K562 (cell line): ENCODE measurements around the gene SPRTN. TPM values are rescaled to one million over a fixed set of nuclear protein-coding genes. Genes with fewer than 3 reads are reported as not detected.

Experiments used
- ATAC-seq: fragments of 200-7000 bp; cut with Tn5 transposase; 3 replicates; pipeline ENCODE4 v1.9.1; 2020; ENCODE audit warnings: moderate library complexity
- BruUV-seq: library from RNA; stranded (reverse); fragments of 400-500 nt; replicated peaks from 2 replicates; lab custom pipeline; 2021; lab: Mats Ljungman, UMichigan
- CTCF ChIA-PET: fragments of 300-600 bp; formaldehyde crosslinking; extraction: SDS; loops from one replicate; lab custom pipeline; 2021; ENCODE audit warnings: low intra/inter-chr PET ratio; lab: Yijun Ruan, JAX
- POLR2A ChIA-PET: fragments of 300-600, 350-650 bp; sonication (Branson Sonifier 250); formaldehyde crosslinking; extraction: SDS; loops from one replicate; lab custom pipeline; 2021; ENCODE audit warnings: antibody characterized with exemption, inconsistent platforms; lab: Yijun Ruan, JAX
- DNase-seq, 4 experiments: peaks; one replicate each; pipeline versions ENCODE4 v3.0.0 to v3.0.0-alpha.2; 2011 to 2018; ENCODE audit warnings: low spot score in 3 of 4, mixed read lengths in 3 of 4; ENCODE audit errors: extremely low read depth in 1 of 4
- FAIRE-seq: peaks from 2 replicates; lab custom pipeline; 2011; peaks lifted over from hg19 to GRCh38; lab: Jason Lieb, UNC
- H2AFZ ChIP-seq: 2 replicates; pipeline ENCODE4 v1.6.0; 2011; ENCODE audit warnings: low read depth, low read length, control low read depth, inconsistent platforms
- H3K27ac ChIP-seq: fragments of 200-600 bp; 3 replicates; pipeline ENCODE4 v1.8.0; 2011; ENCODE audit warnings: low read depth, mild to moderate bottlenecking, control low read depth, inconsistent platforms, low read length, moderate library complexity, mixed read lengths; ENCODE audit errors: extremely low read depth
- H3K27me3 ChIP-seq, 2 experiments: fragments of 300-600 bp in 1 of 2; 2 replicates in 1 of 2; 3 replicates in 1 of 2; pipeline versions ENCODE4 v1.6.0 to v1.8.0; 2011; ENCODE audit warnings: inconsistent platforms in 2 of 2, low read length in 2 of 2, mild to moderate bottlenecking in 1 of 2, mixed read lengths in 1 of 2, moderate library complexity in 1 of 2; ENCODE audit not compliant: control insufficient read depth in 2 of 2, insufficient read depth in 2 of 2
- H3K36me3 ChIP-seq: fragments of 300-600 bp; 3 replicates; pipeline ENCODE4 v1.8.0; 2011; ENCODE audit warnings: mild to moderate bottlenecking, low read length, inconsistent platforms; ENCODE audit not compliant: control insufficient read depth, insufficient read depth
- H3K4me1 ChIP-seq, 2 experiments: fragments of 200-600 bp in 1 of 2; replicated peaks in 1 of 2; 2 replicates in 1 of 2; 3 replicates in 1 of 2; pipeline versions ENCODE4 v1.5.1 to v1.8.0; 2011; ENCODE audit warnings: inconsistent platforms in 2 of 2, low read length in 2 of 2, mild to moderate bottlenecking in 1 of 2, mixed read lengths in 1 of 2, moderate library complexity in 1 of 2; ENCODE audit not compliant: control insufficient read depth in 2 of 2, insufficient read depth in 2 of 2
- H3K4me2 ChIP-seq: 2 replicates; pipeline ENCODE4 v1.6.1; 2011; ENCODE audit warnings: low read length, control low read depth, inconsistent platforms, mixed read lengths; ENCODE audit not compliant: insufficient read depth
- H3K4me3 ChIP-seq: fragments of 200-600 bp; sonication (generic), shearing (Covaris generic); 2 replicates; pipeline ENCODE4 v1.5.1; 2016; ENCODE audit warnings: control low read depth, inconsistent platforms
- H3K79me2 ChIP-seq: fragments of 200-600 bp; 3 replicates; pipeline ENCODE4 v1.8.0; 2011; ENCODE audit warnings: low read length, inconsistent platforms; ENCODE audit not compliant: control insufficient read depth, insufficient read depth
- H3K9ac ChIP-seq, 2 experiments: 2 replicates each; pipeline versions ENCODE4 v1.6.0 to v1.6.1; 2011; ENCODE audit warnings: low read depth in 2 of 2, low read length in 2 of 2, control low read depth in 1 of 2, inconsistent platforms in 1 of 2, mild to moderate bottlenecking in 1 of 2, mixed read lengths in 1 of 2; ENCODE audit not compliant: insufficient read depth in 1 of 2
- H3K9me1 ChIP-seq: one replicate; pipeline ENCODE4 v1.6.0; 2011; ENCODE audit warnings: inconsistent platforms, mild to moderate bottlenecking, low read length, moderate library complexity; ENCODE audit not compliant: control insufficient read depth, insufficient read depth
- H3K9me3 ChIP-seq: replicated peaks from 2 replicates; pipeline ENCODE4 v1.5.1; 2011; ENCODE audit warnings: low read depth, low read length, inconsistent platforms; ENCODE audit not compliant: control insufficient read depth, insufficient read depth
- H4K20me1 ChIP-seq: replicated peaks from 2 replicates; pipeline ENCODE4 v1.6.1; 2011; ENCODE audit warnings: low read length, inconsistent platforms, mixed read lengths; ENCODE audit not compliant: control insufficient read depth, insufficient read depth
- BDP1 ChIP-seq: IDR thresholded peaks from 3 replicates; pipeline ENCODE4 v1.6.1; 2011; ENCODE audit not compliant: insufficient read length, insufficient read depth
- BRD9 ChIP-seq: fragments of 450-650 bp; IDR thresholded peaks from 2 replicates; pipeline ENCODE4 v1.6.1; 2018; ENCODE audit warnings: low read depth; ENCODE audit not compliant: partially characterized antibody
- CTBP1 ChIP-seq: fragments of 450-650 bp; IDR thresholded peaks from 2 replicates; pipeline ENCODE4 v1.6.1; 2016; ENCODE audit warnings: borderline replicate concordance
- FOXM1 ChIP-seq, 2 experiments: fragments of 450-650 bp in 1 of 2; sonication (generic) in 1 of 2; formaldehyde crosslinking in 1 of 2; IDR thresholded peaks; 2 replicates each; pipeline versions ENCODE4 v1.6.1 to v1.9.0; 2017 to 2022; ENCODE audit warnings: low read depth in 2 of 2, mild to moderate bottlenecking in 2 of 2, missing genetic modification reagents in 1 of 2, moderate library complexity in 1 of 2
- GTF2E2 ChIP-seq: fragments of 200-800 bp; sonication (Bioruptor generic); IDR thresholded peaks from 2 replicates; pipeline ENCODE4 v1.6.1; 2016; ENCODE audit warnings: missing genetic modification characterization, missing compliant biosample characterization
- HDGF ChIP-seq: fragments of 450-650 bp; IDR thresholded peaks from 2 replicates; pipeline ENCODE4 v1.6.1; 2016
- JUN ChIP-seq, 2 experiments: sonication (generic) in 1 of 2; formaldehyde crosslinking in 1 of 2; IDR thresholded peaks; 2 replicates each; pipeline versions ENCODE4 v1.6.1 to v1.8.0; 2012 to 2022; ENCODE audit warnings: borderline replicate concordance in 2 of 2, mild to moderate bottlenecking in 2 of 2, improper control_type of control experiment in 1 of 2, low read depth in 1 of 2, low read length in 1 of 2, missing genetic modification reagents in 1 of 2
- MEF2A ChIP-seq: IDR thresholded peaks from 2 replicates; pipeline ENCODE4 v1.6.1; 2011; ENCODE audit warnings: low read depth, mild to moderate bottlenecking, low read length, moderate library complexity; ENCODE audit not compliant: control insufficient read depth
- OTX1 ChIP-seq: fragments of 450-650 bp; formaldehyde crosslinking; IDR thresholded peaks from 2 replicates; pipeline ENCODE4 v1.4.0; 2022; ENCODE audit warnings: mild to moderate bottlenecking
- POLR2H ChIP-seq: IDR thresholded peaks from 2 replicates; pipeline ENCODE4 v1.6.1; 2016; ENCODE audit warnings: missing genetic modification characterization, low read depth, mild to moderate bottlenecking, control low read depth, missing compliant biosample characterization, moderate library complexity
- SMARCB1 ChIP-seq: IDR thresholded peaks from 2 replicates; pipeline ENCODE4 v1.6.1; 2011; ENCODE audit warnings: improper control_type of control experiment, low read depth; ENCODE audit not compliant: insufficient read length
- SNRNP70 ChIP-seq: fragments of 200-400 bp; formaldehyde crosslinking; optimal IDR thresholded peaks from 2 replicates; pipeline ENCODE3; 2017; ENCODE audit warnings: low read depth, low read length
- SREBF2 ChIP-seq: sonication (generic); formaldehyde crosslinking; IDR thresholded peaks from 2 replicates; pipeline ENCODE4 v1.4.0; 2020; ENCODE audit warnings: mild to moderate bottlenecking, missing genetic modification reagents
- STAG1 ChIP-seq: sonication (generic); formaldehyde crosslinking; IDR thresholded peaks from 2 replicates; pipeline ENCODE4 v1.5.0; 2020; ENCODE audit warnings: missing genetic modification reagents, borderline replicate concordance
- TEAD4 ChIP-seq, 2 experiments: sonication (generic) in 1 of 2; formaldehyde crosslinking in 1 of 2; IDR thresholded peaks; 2 replicates each; pipeline versions ENCODE4 v1.6.1 to v1.8.0; 2012 to 2022; ENCODE audit warnings: borderline replicate concordance in 1 of 2, inconsistent platforms in 1 of 2, low read length in 1 of 2, mild to moderate bottlenecking in 1 of 2, missing genetic modification reagents in 1 of 2
- ZNF57 ChIP-seq: fragments of 450-650 bp; formaldehyde crosslinking; IDR thresholded peaks from 2 replicates; pipeline ENCODE4 v1.4.0; 2020; ENCODE audit warnings: mild to moderate bottlenecking, moderate library complexity
- in situ Hi-C: fragments of 300-500 bp; cut with MboI; formaldehyde crosslinking; loops from 4 replicates; pipeline ENCODE4 v1.15.0; 2018; ENCODE audit warnings: inconsistent platforms, mixed read lengths
- intact Hi-C: fragments of 100-400 bp; cut with micrococcal nuclease; formaldehyde crosslinking; loops from 2 replicates; pipeline ENCODE4 v1.14.2; 2022
- polyA plus RNA-seq, 8 experiments: library from polyadenylated mRNA; depleted of rRNA in 4 of 8; stranded (reverse) in 5 of 8; unstranded in 3 of 8; fragments of >200 nt; fragmentation: Nextera tagmentation in 2 of 8; fragmentation: Illumina TruSeq in 1 of 8; extraction: Ambion mirVana in 2 of 8; extraction: Trizol in 1 of 8; gene quantifications; 2 replicates each; pipeline versions ENCODE4 v1.2.1 to v1.2.3, GENCODE V29; 2011 to 2014; ENCODE audit warnings: inconsistent platforms in 1 of 8, missing spikeins in 1 of 8
- total RNA-seq, 7 experiments: library from RNA; depleted of rRNA in 6 of 7; stranded (reverse); fragments of >200 nt in 6 of 7; fragmentation: Illumina TruSeq in 2 of 7; extraction: Trizol in 2 of 7; gene quantifications; 2 replicates each; pipeline versions ENCODE4 v1.2.1 to v1.2.3, GENCODE V29; 2011 to 2021; ENCODE audit warnings: low replicate concordance in 1 of 7
- TF ChIP-seq, protein P1 (sequence below), 2 experiments: fragments of 450-650 bp in 1 of 2; IDR thresholded peaks; 2 replicates each; pipeline ENCODE4 v1.6.1; 2011 to 2017; ENCODE audit warnings: low read depth in 2 of 2, antibody characterized with exemption in 1 of 2, borderline replicate concordance in 1 of 2, low read length in 1 of 2, mild to moderate bottlenecking in 1 of 2, mixed read lengths in 1 of 2; ENCODE audit not compliant: control insufficient read depth in 1 of 2
- TF ChIP-seq, protein P2 (sequence below): sonication (generic); formaldehyde crosslinking; IDR thresholded peaks from 2 replicates; pipeline ENCODE4 v1.8.1; 2023; ENCODE audit warnings: mild to moderate bottlenecking, missing genetic modification reagents

SPRTN gene
- total and polyA plus RNA-seq, 9 of the 15 experiments (the other 6 are each of a cell fraction or from before 2014, with no cell fraction given) = 8.1 to 32.5 (median 21.2) TPM

DNA sequence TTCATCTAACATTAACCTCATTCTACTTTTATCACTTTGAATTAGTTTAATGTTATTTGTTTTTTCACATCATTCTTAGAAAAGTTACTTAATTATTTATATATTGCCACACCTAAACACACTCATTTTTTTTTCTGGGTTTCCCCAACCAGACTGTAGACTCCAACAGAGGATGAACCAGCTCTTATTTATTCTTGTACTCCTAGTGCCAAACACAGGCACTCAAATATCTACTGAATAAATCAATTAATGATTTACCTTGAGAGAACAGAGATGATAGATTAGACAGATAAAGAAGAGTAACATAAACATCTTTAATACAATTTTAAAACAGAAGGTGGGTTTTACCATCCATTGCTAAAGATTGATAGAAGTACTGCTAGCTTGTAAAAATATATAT is 48.4 kb downstream of the SPRTN start:
- no peak overlapping the region for H3K9ac ChIP-seq
- in situ Hi-C loops = no loop called here
- H2AFZ ChIP-seq = no peak overlapping the region
- ATAC-seq (no peak), DNase-seq (no peak), FAIRE-seq (no peak)
- POLR2A ChIA-PET = interaction anchor here (0.6 to 1.6 kb wide), 6 partner anchors 9 to 175 kb away, joined by 3 to 4 read pairs (median 3); no protein-coding TSS in a partner anchor
- no peak overlapping the region for H3K4me3 ChIP-seq
- no peak overlapping the region for H3K27ac ChIP-seq
- H3K9me1 ChIP-seq = no peaks in the 10 kb centered on the region
- H3K27me3 ChIP-seq = no peaks in the 10 kb centered on the region
- no peaks in the 10 kb centered on the region for H3K4me1 ChIP-seq
- intact Hi-C loops = no loop called here
- H4K20me1 ChIP-seq = peaks cover 5% of the 10 kb centered on the region; the same call in 1 of the 2 replicates
- peaks cover 91% of the 10 kb centered on the region for H3K79me2 ChIP-seq
- BruUV-seq = no TSS peak
- no peaks in the 10 kb centered on the region for H3K9me3 ChIP-seq
- no peak overlapping the region for H3K4me2 ChIP-seq
- CTCF ChIA-PET = no interaction called here
- H3K36me3 ChIP-seq = peaks cover 5% of the 10 kb centered on the region; the same call in 2 of the 3 replicates
- TF ChIP-seq BRD9 (no peak), SNRNP70 (no peak), CTBP1 (no peak), TEAD4 (IDR thresholded peaks at IDR 0.05; ENCODE audit: low read length) (no peak), TEAD4 (CRISPR knock-in tag; IDR thresholded peaks at IDR 0.05; ENCODE audit: borderline replicate concordance) (no peak), ZNF57 (CRISPR knock-in tag) (no peak), POLR2H (tag) (no peak), FOXM1 (IDR thresholded peaks at IDR 0.05; ENCODE audit: low read depth) (no peak), FOXM1 (CRISPR knock-in tag; IDR thresholded peaks at IDR 0.05; ENCODE audit: low read depth) (no peak), HDGF (no peak), SMARCB1 (no peak), OTX1 (no peak), GTF2E2 (tag) (no peak), SREBF2 (CRISPR knock-in tag) (no peak), BDP1 (no peak), JUN (IDR thresholded peaks at IDR 0.05; ENCODE audit: borderline replicate concordance, low read depth, low read length) (no peak), JUN (CRISPR knock-in tag; IDR thresholded peaks at IDR 0.05; ENCODE audit: borderline replicate concordance) (no peak), STAG1 (CRISPR knock-in tag) (no peak), MEF2A (no peak)
- TF ChIP-seq, protein P1, sequence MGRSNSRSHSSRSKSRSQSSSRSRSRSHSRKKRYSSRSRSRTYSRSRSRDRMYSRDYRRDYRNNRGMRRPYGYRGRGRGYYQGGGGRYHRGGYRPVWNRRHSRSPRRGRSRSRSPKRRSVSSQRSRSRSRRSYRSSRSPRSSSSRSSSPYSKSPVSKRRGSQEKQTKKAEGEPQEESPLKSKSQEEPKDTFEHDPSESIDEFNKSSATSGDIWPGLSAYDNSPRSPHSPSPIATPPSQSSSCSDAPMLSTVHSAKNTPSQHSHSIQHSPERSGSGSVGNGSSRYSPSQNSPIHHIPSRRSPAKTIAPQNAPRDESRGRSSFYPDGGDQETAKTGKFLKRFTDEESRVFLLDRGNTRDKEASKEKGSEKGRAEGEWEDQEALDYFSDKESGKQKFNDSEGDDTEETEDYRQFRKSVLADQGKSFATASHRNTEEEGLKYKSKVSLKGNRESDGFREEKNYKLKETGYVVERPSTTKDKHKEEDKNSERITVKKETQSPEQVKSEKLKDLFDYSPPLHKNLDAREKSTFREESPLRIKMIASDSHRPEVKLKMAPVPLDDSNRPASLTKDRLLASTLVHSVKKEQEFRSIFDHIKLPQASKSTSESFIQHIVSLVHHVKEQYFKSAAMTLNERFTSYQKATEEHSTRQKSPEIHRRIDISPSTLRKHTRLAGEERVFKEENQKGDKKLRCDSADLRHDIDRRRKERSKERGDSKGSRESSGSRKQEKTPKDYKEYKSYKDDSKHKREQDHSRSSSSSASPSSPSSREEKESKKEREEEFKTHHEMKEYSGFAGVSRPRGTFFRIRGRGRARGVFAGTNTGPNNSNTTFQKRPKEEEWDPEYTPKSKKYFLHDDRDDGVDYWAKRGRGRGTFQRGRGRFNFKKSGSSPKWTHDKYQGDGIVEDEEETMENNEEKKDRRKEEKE (IDR thresholded peaks at IDR 0.05; ENCODE audit: borderline replicate concordance in 1 of 2, control insufficient read depth in 1 of 2, low read depth in 2 of 2, low read length in 1 of 2) = no peak
- TF ChIP-seq, protein P2, sequence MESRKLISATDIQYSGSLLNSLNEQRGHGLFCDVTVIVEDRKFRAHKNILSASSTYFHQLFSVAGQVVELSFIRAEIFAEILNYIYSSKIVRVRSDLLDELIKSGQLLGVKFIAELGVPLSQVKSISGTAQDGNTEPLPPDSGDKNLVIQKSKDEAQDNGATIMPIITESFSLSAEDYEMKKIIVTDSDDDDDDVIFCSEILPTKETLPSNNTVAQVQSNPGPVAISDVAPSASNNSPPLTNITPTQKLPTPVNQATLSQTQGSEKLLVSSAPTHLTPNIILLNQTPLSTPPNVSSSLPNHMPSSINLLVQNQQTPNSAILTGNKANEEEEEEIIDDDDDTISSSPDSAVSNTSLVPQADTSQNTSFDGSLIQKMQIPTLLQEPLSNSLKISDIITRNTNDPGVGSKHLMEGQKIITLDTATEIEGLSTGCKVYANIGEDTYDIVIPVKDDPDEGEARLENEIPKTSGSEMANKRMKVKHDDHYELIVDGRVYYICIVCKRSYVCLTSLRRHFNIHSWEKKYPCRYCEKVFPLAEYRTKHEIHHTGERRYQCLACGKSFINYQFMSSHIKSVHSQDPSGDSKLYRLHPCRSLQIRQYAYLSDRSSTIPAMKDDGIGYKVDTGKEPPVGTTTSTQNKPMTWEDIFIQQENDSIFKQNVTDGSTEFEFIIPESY = no peak
